Colonic mucosa (tissue), 4 donors: ENCODE measurements around the gene ENO1. TPM values are rescaled to one million over a fixed set of nuclear protein-coding genes. Genes with fewer than 3 reads are reported as not detected.
"Not testable (repeated sequence)": the region's sequence is repeated elsewhere in the genome, so short reads cannot be mapped to it uniquely, and the experiment has no call there.

ENCODE experiments used
- DNase-seq: peaks from one replicate; pipeline ENCODE4 v3.0.0-alpha.2; 2020
- H3K27ac ChIP-seq: fragments of 200-600 bp; one replicate; pipeline ENCODE4 v1.8.0; 2021
- H3K27me3 ChIP-seq: fragments of 200-600 bp; one replicate; pipeline ENCODE4 v1.8.0; 2021
- H3K36me3 ChIP-seq: fragments of 200-600 bp; one replicate; pipeline ENCODE4 v1.8.0; 2021
- H3K4me1 ChIP-seq: fragments of 200-600 bp; one replicate; pipeline ENCODE4 v1.8.0; 2021; ENCODE audit warnings: mild to moderate bottlenecking
- H3K4me3 ChIP-seq: fragments of 200-600 bp; one replicate; pipeline ENCODE4 v1.8.0; 2021
- H3K9ac ChIP-seq, 2 donors: one replicate each; pipeline ENCODE4 v1.7.0; 2013; ENCODE audit warnings: control low read depth in 2 of 2, low read depth in 2 of 2, low read length in 2 of 2
- H3K9me3 ChIP-seq: fragments of 200-600 bp; one replicate; pipeline ENCODE4 v1.8.0; 2021
- CTCF ChIP-seq: fragments of 200-600 bp; IDR thresholded peaks from one replicate; pipeline ENCODE4 v1.8.0; 2022; ENCODE audit warnings: antibody characterized with exemption, mild to moderate bottlenecking
- intact Hi-C: fragments of 100-400 bp; cut with DNase I; formaldehyde crosslinking; loops from one replicate; pipeline ENCODE4 v1.14.1; 2022
- total RNA-seq, 2 donors: library from RNA; stranded (reverse); fragmentation: NEBNext Ultra II Directional in 1 of 2; extraction: Animal tissue kit (Norgen Biotek cat#: 25700) in 1 of 2; gene quantifications; one replicate each; pipeline ENCODE4 v1.2.1, GENCODE V29; 2021
- donor health status: healthy.
- donor health status: DM: no; HTN: no; CAD: no.
- donor health status: DM: no; HTN: no; CAD: no.

Gene ENO1
- total RNA-seq, 2 donors from 2014 or later = 982 to 1,067 TPM

GRCh38 chr1:8844501-8845006, 33.9 kb downstream of the ENO1 start:
- Histone ChIP-seq H3K27me3 (no peaks in the 10 kb centered on the region), H3K27ac (no peak overlapping the region), H3K9me3 (no peaks in the 10 kb centered on the region), H3K9ac (no peak overlapping the region), H3K36me3 (no peaks in the 10 kb centered on the region), H3K4me1 (no peaks in the 10 kb centered on the region), H3K4me3 (no peak overlapping the region)
- DNase-seq = no peak
- TF ChIP-seq CTCF = no peak
- intact Hi-C loops = loop anchor here (10.0 kb wide), 1 partner anchor 130 kb away; no protein-coding TSS in a partner anchor

DNA sequence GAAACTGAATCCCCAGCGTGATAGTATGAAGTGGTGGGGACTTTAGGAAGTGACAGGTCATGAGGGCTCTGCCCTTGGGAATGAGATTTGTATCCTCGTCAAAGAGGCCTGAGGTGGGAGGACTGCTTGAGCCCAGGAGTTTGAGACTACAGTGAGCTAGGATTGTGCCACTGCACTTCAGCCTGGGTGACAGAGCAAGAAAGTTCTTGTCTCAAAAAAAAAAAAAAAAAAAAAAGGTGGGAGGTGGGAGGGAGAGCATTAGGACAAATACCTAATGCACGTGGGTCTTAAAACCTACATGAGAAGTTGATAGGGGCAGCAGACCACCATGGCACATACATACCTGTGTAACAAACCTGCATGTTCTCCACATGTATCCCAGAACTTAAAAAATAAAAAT, 37.1 kb downstream of the ENO1 start:
- Histone ChIP-seq H3K27ac (no peak overlapping the region), H3K4me3 (no peak overlapping the region), H3K27me3 (no peaks in the 10 kb centered on the region), H3K4me1 (no peaks in the 10 kb centered on the region), H3K9me3 (no peaks in the 10 kb centered on the region), H3K9ac (no peak overlapping the region), H3K36me3 (no peaks in the 10 kb centered on the region)
- intact Hi-C loops = loop anchor here (10.0 kb wide), 1 partner anchor 127 kb away; no protein-coding TSS in a partner anchor
- no peak for TF ChIP-seq CTCF
- no peak for DNase-seq

DNA sequence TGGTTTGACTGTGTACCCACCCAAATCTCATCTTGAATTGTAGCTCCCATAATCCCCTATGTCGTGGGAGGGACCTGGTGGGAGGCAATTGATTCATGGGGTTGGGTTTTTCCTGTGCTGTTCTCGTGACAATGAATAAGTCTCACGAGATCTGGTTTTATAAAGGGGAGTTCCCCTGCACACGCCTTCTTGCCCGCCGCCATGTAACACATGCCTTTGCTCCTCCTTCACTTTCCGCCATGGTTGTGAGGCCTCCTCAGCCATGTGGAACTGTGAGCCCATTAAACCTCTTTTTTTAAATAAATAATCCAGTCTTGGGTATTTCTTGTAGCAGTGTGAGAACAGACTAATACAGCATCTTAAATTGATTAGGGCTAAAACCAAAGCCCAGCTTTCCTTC, 38.5 kb downstream of the ENO1 start:
- Histone ChIP-seq H3K27me3 (no peaks in the 10 kb centered on the region), H3K36me3 (no peaks in the 10 kb centered on the region), H3K9ac (no peak overlapping the region), H3K9me3 (no peaks in the 10 kb centered on the region), H3K4me1 (no peaks in the 10 kb centered on the region), H3K4me3 (no peak overlapping the region), H3K27ac (no peak overlapping the region)
- intact Hi-C loops = loop anchor here (10.0 kb wide), 1 partner anchor 125 kb away; no protein-coding TSS in a partner anchor
- no peak for DNase-seq
- no peak for TF ChIP-seq CTCF

GRCh38 chr1:8835941-8836643, 42.4 kb downstream of the ENO1 start:
- DNase-seq = no peak
- no peak for TF ChIP-seq CTCF

DNA sequence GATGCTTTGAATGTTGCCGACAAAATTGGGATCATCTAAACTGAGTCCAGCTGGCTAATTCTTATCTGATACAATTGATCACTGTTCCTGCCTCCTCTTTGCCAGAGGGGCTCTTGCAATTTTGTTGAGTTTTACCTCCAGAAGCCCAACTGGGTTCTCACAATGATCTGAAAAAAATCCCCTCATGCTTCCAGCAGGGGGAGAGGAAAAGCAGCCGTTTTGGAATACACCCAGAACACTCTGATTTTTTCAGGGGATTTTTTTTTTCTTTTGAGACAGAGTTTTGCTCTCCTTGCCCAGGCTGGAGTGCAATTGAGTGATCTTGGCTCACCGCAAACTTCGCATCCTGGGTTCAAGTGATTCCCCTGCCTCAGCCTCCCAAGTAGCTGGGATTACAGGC, 47.1 kb downstream of the ENO1 start:
- Histone ChIP-seq H3K4me3 (no peak overlapping the region), H3K4me1 (no peaks in the 10 kb centered on the region), H3K36me3 (no peaks in the 10 kb centered on the region), H3K9me3 (no peaks in the 10 kb centered on the region), H3K27me3 (no peaks in the 10 kb centered on the region), H3K27ac (no peak overlapping the region), H3K9ac (no peak overlapping the region)
- intact Hi-C loops = no loop called here
- no peak for DNase-seq
- no peak for TF ChIP-seq CTCF

More at GRCh38 chr1:8835941-8836643, 42.4 kb downstream of the ENO1 start:
- Histone ChIP-seq H3K36me3 (no peaks in the 10 kb centered on the region), H3K27ac (no peak overlapping the region), H3K4me1 (no peaks in the 10 kb centered on the region), H3K9ac (no peak overlapping the region), H3K9me3 (no peaks in the 10 kb centered on the region), H3K4me3 (no peak overlapping the region), H3K27me3 (no peaks in the 10 kb centered on the region)
- intact Hi-C loops = no loop called here

- H3K9me3 ChIP-seq, intact Hi-C loops, DNase-seq: not testable (repeated sequence)
These were observed 47.8 kb downstream of the ENO1 start for GRCh38 chr1:8830732-8831131.

More at GRCh38 chr1:8830732-8831131, 47.8 kb downstream of the ENO1 start:
- not testable (repeated sequence) for H3K27me3 ChIP-seq, H3K27ac ChIP-seq, H3K36me3 ChIP-seq, H3K4me1 ChIP-seq, H3K9ac ChIP-seq, H3K4me3 ChIP-seq
